ENCODE data around the gene EGR4. TPM values are rescaled to one million over a fixed set of nuclear protein-coding genes. Genes with fewer than 3 reads are reported as not detected.
A peak's percentile ranks its signal among the peaks of the same experiment; 100 is the strongest.

The EGR4 gene
- total RNA-seq, 2 donors from 2014 or later = not detected

GRCh38 chr2:73281244-73281643, 12.1 kb downstream of the EGR4 start:
- Histone ChIP-seq H3K9me3 (no peaks in the 10 kb centered on the region), H3K36me3 (no peaks in the 10 kb centered on the region), H3K27ac (no peak overlapping the region), H3K27me3 (replicated peaks; ENCODE audit: insufficient read depth) (no peaks in the 10 kb centered on the region), H3K4me3 (no peak overlapping the region), H3K4me1 (ENCODE audit: control insufficient read depth in 1 of 2, low read depth in 2 of 2) (peaks cover 0 to 15% of the 10 kb centered on the region in 2 donors)
- no peak for DNase-seq (ENCODE audit: low spot score)
- no peak for ATAC-seq (ENCODE audit: insufficient number of reproducible peaks, low FRiP score, low read depth)
- TF ChIP-seq CTCF (IDR thresholded peaks at IDR 0.05) = no peak

GRCh38 chr2:73279852-73280251, 13.5 kb downstream of the EGR4 start:
- H3K4me1 ChIP-seq (ENCODE audit: control insufficient read depth in 1 of 2, low read depth in 2 of 2) = peaks cover 0 to 11% of the 10 kb centered on the region in 2 donors
- no peak for DNase-seq (ENCODE audit: low spot score)
- ATAC-seq (ENCODE audit: insufficient number of reproducible peaks, low FRiP score, low read depth) = no peak
- TF ChIP-seq CTCF (IDR thresholded peaks at IDR 0.05) = no peak
- H3K27me3 ChIP-seq (replicated peaks; ENCODE audit: insufficient read depth) = no peaks in the 10 kb centered on the region
- no peaks in the 10 kb centered on the region for H3K9me3 ChIP-seq
- H3K4me3 ChIP-seq = no peak overlapping the region
- no peaks in the 10 kb centered on the region for H3K36me3 ChIP-seq
- H3K27ac ChIP-seq = no peak overlapping the region

DNA sequence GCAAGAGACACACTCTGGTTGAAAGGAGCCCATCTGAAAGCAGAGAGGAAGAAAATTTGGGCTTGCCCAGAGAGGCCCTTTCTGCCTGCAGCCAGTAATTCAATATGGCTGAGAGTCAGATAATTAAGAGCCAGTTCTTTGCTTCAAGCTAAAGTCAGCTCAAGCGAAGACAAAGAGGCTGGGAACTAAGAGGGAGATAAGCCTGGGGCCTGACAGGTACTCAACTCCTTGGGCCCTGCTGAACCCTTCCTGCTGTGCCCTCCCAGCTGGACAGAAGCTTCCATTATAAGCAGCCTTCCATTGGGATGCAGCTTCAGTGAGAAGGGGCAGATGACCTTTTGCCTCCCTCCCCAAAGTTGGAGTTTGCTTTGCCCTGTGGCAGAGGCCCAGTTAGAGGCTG, 21.1 kb downstream of the EGR4 start:
- TF ChIP-seq CTCF (IDR thresholded peaks at IDR 0.05) = no peak
- H3K27ac ChIP-seq = no peak overlapping the region
- peaks cover 4 to 6% of the 10 kb centered on the region in 2 donors for H3K4me1 ChIP-seq (ENCODE audit: control insufficient read depth in 1 of 2, low read depth in 2 of 2)
- no peaks in the 10 kb centered on the region for H3K9me3 ChIP-seq
- no peaks in the 10 kb centered on the region for H3K27me3 ChIP-seq (replicated peaks; ENCODE audit: insufficient read depth)
- H3K36me3 ChIP-seq = no peaks in the 10 kb centered on the region
- DNase-seq (ENCODE audit: low spot score) (no peak), ATAC-seq (ENCODE audit: insufficient number of reproducible peaks, low FRiP score, low read depth) (no peak)
- no peak overlapping the region for H3K4me3 ChIP-seq

- Histone ChIP-seq H3K27ac (no peak overlapping the region), H3K27me3 (replicated peaks; ENCODE audit: insufficient read depth) (no peaks in the 10 kb centered on the region), H3K4me3 (no peak overlapping the region), H3K36me3 (no peaks in the 10 kb centered on the region), H3K4me1 (ENCODE audit: control insufficient read depth in 1 of 2, low read depth in 2 of 2) (peaks cover 4 to 6% of the 10 kb centered on the region in 2 donors), H3K9me3 (no peaks in the 10 kb centered on the region)
- DNase-seq (ENCODE audit: low spot score) (no peak), ATAC-seq (ENCODE audit: insufficient number of reproducible peaks, low FRiP score, low read depth) (no peak)
- TF ChIP-seq CTCF (IDR thresholded peaks at IDR 0.05) = no peak
Measured at GRCh38 chr2:73269686-73270465, 23.5 kb downstream of the EGR4 start.

GRCh38 chr2:73268830-73269685, 24.3 kb downstream of the EGR4 start:
- Histone ChIP-seq H3K36me3 (no peaks in the 10 kb centered on the region), H3K27me3 (replicated peaks; ENCODE audit: insufficient read depth) (no peaks in the 10 kb centered on the region), H3K27ac (no peak overlapping the region), H3K9me3 (no peaks in the 10 kb centered on the region), H3K4me3 (peak overlapping the region; percentile 56), H3K4me1 (ENCODE audit: control insufficient read depth in 1 of 2, low read depth in 2 of 2) (peaks cover 4 to 6% of the 10 kb centered on the region in 2 donors)
- DNase-seq (ENCODE audit: low spot score) (no peak), ATAC-seq (ENCODE audit: insufficient number of reproducible peaks, low FRiP score, low read depth) (no peak)
- no peak for TF ChIP-seq CTCF (IDR thresholded peaks at IDR 0.05)

Data from thoracic aorta (tissue), 2 donors.